Omental fat pad (tissue), 4 donors: ENCODE results near the gene CCDC9. TPM values are rescaled to one million over a fixed set of nuclear protein-coding genes. Genes with fewer than 3 reads are reported as not detected.

Experiments
- ATAC-seq: fragments of 150-250 bp; one replicate; pipeline ENCODE4 v1.9.1; 2016; ENCODE audit warnings: mild to moderate bottlenecking, moderate library complexity; ENCODE audit not compliant: low FRiP score
- DNase-seq: peaks from one replicate; pipeline ENCODE4 v3.0.0-alpha.2; 2019; ENCODE audit warnings: low spot score
- total RNA-seq, 4 donors: library from RNA; depleted of rRNA; stranded (reverse); fragments of >200 nt; gene quantifications; one replicate each; pipeline ENCODE4 v1.1.0, GENCODE V29; 2016
- TF ChIP-seq, protein P1 (sequence below), 3 donors: fragments of 450-650 bp; IDR thresholded peaks; one replicate each; pipeline ENCODE4 v1.5.1; 2016 to 2017; ENCODE audit warnings: antibody characterized with exemption in 3 of 3, mild to moderate bottlenecking in 3 of 3, moderate library complexity in 2 of 3

CCDC9 gene
- total RNA-seq, 4 donors from 2014 or later, result 8.2 to 16.7 (median 12.5) TPM

DNA sequence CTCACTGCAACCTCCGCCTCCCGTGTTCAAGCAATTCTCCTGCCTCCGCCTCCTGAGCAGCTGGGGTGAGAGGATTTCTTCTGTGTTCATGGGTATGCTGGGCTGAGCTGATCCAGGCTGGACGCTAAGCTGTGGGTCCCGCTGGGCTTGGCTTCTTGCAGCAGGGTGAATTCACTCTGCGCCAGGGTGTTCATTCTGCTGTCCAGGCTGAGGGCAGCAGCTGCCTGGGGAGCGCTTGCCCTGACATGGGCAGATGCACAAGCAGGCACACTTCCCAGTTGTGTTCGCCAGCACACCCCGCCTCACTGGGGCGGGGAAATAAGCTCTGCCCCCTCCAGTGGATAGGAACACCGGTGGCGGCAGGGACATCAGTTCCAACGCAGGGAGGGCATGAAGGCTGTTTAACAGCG lies 11.0 kb downstream of the CCDC9 start:
- DNase-seq, result no peak
- TF ChIP-seq, protein P1, sequence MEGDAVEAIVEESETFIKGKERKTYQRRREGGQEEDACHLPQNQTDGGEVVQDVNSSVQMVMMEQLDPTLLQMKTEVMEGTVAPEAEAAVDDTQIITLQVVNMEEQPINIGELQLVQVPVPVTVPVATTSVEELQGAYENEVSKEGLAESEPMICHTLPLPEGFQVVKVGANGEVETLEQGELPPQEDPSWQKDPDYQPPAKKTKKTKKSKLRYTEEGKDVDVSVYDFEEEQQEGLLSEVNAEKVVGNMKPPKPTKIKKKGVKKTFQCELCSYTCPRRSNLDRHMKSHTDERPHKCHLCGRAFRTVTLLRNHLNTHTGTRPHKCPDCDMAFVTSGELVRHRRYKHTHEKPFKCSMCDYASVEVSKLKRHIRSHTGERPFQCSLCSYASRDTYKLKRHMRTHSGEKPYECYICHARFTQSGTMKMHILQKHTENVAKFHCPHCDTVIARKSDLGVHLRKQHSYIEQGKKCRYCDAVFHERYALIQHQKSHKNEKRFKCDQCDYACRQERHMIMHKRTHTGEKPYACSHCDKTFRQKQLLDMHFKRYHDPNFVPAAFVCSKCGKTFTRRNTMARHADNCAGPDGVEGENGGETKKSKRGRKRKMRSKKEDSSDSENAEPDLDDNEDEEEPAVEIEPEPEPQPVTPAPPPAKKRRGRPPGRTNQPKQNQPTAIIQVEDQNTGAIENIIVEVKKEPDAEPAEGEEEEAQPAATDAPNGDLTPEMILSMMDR (IDR thresholded peaks at IDR 0.05), result no peak
- ATAC-seq, result peak; percentile 20

DNA sequence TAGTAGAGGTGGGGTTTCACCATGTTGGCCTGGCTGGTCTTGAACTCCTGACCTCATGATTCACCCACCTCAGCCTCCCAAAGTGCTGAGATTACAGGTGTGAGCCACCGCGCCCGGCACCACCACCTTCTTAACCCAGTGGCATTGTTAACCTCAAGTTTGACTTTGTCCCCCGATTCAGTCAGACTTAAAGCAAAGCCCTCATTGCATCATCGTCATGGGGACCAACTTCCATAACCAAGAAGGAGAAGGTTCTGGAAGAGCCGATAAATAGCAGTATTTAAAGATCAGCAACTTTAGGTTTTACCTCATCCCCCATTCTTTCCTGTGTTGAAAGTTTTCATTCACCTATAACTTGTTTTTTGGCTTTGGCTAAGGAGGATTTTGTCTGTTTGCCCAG lies 11.7 kb downstream of the CCDC9 start:
- DNase-seq (no peak), ATAC-seq (no peak)
- TF ChIP-seq, protein P1 (IDR thresholded peaks at IDR 0.05), result no peak

DNA sequence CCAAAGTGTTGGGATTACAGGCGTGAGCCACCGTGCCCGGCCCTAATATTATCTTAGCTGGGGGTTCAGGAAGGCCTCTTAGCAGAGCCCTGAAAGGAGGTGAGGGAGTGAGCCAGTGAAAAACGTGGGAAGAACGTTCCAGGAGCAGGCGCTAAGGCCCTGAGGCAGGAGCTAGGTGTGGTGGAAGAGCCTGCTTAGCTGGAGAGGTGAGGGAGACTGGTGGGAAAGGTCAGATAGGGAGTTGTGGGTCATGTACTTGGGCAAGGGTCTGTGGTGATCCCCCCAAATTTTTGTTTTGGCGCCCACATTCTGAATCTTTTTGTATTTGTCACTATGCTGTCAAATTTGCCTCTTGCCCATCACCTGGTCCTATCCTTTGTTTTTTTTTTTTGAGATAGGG lies 13.3 kb downstream of the CCDC9 start:
- ATAC-seq, result no peak
- TF ChIP-seq, protein P1 (IDR thresholded peaks at IDR 0.05), result no peak

DNA sequence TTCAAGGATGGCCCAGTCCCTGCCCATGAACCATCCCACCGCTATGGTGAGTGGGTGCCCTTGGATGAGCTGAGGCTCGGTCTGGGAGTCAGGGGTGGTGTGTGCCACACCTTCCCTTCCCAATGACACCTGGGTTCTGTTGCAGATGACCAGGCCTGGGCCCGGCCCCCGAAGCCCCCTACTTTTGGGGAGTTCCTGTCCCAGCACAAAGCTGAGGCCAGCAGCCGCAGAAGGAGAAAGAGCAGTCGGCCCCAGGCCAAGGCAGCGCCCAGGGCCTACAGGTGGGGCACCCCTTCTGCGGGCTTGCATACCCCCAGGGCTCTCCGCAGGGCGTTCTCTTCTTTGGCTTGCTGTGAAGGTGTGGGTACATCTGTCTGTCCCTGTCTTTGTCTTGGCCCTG lies 14.1 kb downstream of the CCDC9 start:
- TF ChIP-seq, protein P1 (IDR thresholded peaks at IDR 0.05), result no peak
- DNase-seq, result no peak
- no peak for ATAC-seq

More for the DNA sequence above, 13.3 kb downstream of the CCDC9 start:
- no peak for DNase-seq

DNA sequence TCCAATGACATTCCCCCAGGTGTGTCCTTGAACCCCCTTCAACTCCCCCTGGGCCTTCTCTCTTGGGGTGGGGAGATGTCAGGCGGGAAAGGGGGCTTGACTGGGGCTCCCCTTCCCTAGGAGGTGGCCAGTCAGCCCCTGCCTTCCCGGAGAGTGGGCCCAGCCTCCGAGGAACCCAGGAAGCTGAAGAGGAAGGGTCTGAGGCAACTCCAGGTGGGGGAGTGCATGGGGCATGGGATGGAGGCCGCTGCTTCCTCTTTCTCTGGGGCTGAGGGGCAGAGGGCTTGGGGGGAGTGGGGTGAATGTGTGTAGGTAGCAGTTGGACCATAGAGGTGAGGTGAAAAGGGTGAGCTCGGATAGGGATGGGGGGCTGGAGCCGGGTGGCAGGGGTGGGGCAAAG lies 15.6 kb downstream of the CCDC9 start:
- no peak for DNase-seq
- ATAC-seq, result no peak
- TF ChIP-seq, protein P1 (IDR thresholded peaks at IDR 0.05), result no peak

DNA sequence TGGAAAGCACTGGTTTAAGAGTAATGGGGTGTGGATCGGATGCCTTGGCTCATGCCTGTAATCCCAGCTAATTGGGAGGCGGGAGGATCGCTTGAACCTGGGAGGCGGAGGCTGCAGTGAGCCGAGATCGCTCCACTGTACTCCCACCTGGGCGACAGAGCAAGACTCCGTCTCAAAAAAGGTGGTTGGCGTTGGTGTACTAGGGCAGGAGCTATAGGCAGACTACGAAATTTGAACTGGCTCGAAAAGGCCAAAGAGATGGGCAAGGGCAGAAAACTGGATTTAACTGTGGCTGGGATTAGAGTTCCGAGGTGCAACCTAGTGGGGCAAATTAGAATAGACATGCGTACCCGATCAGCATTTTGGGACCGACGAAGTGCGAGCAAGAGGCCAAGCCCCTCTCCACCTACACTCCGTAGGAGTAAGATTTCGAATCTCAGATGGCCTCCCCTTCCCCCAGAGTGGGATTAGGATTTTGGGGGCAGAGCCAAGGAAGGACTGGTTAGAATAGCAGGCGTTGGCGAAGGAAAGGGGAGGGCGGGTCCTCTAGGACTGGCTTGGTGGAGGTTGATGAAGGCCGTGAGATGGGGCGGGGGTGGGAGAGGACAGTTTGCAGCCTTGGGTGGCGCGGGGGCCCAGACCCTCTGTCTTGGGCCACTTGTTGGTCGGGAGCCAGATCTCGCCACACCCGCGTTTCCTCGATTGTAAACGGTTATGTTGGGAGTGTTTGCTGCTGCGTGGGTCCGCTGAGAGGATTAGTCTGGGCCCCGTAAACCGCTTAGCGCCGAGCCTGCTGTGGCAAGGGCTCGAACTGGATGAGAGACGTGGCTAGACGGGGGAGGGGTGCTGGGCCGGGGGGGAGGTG lies 16.4 kb downstream of the CCDC9 start:
- TF ChIP-seq, protein P1 (IDR thresholded peaks at IDR 0.05), result no peak
- DNase-seq (no peak), ATAC-seq (peak; percentile 24)
